HepG2 (cell line): ENCODE results near the gene RFTN1. TPM values are rescaled to one million over a fixed set of nuclear protein-coding genes. Genes with fewer than 3 reads are reported as not detected.
A peak's percentile ranks its signal among the peaks of the same experiment; 100 is the strongest.

ENCODE experiments used
- FOXK1 ChIP-seq: sonication (generic); formaldehyde crosslinking; IDR thresholded peaks from 2 replicates; pipeline ENCODE4 v1.4.0; 2020; ENCODE audit warnings: low read depth, missing genetic modification reagents, borderline replicate concordance
- GABPA ChIP-seq, 2 experiments: IDR thresholded peaks; 2 replicates each; pipeline ENCODE4 v1.6.1; 2011 to 2016; ENCODE audit warnings: low read depth in 2 of 2, low read length in 1 of 2, missing biosample characterization in 1 of 2, missing genetic modification characterization in 1 of 2
- GLI4 ChIP-seq: sonication (generic); formaldehyde crosslinking; IDR thresholded peaks from 2 replicates; pipeline ENCODE4 v1.5.1; 2020; ENCODE audit warnings: missing genetic modification reagents, mild to moderate bottlenecking, moderate library complexity, borderline replicate concordance
- HIC2 ChIP-seq: sonication (generic); formaldehyde crosslinking; IDR thresholded peaks from 2 replicates; pipeline ENCODE4 v1.9.0; 2022; ENCODE audit warnings: low read depth, missing genetic modification reagents
- HNRNPK ChIP-seq: fragments of 200-400 bp; formaldehyde crosslinking; IDR thresholded peaks from 2 replicates; pipeline ENCODE4 v1.6.1; 2018; ENCODE audit warnings: low read length, low read depth, moderate library complexity, mild to moderate bottlenecking; ENCODE audit not compliant: poor library complexity, severe bottlenecking
- JDP2 ChIP-seq: sonication (generic); formaldehyde crosslinking; IDR thresholded peaks from 2 replicates; pipeline ENCODE4 v1.8.1; 2022; ENCODE audit warnings: missing genetic modification reagents, borderline replicate concordance
- KAT8 ChIP-seq: IDR thresholded peaks from 2 replicates; pipeline ENCODE4 v1.6.1; 2016; ENCODE audit warnings: missing genetic modification reagents, missing compliant biosample characterization
- KLF16 ChIP-seq, 2 experiments: sonication (generic) in 1 of 2; formaldehyde crosslinking in 1 of 2; IDR thresholded peaks; 2 replicates each; pipeline versions ENCODE4 v1.6.1 to v1.8.0; 2016 to 2023; ENCODE audit warnings: missing genetic modification reagents in 2 of 2, missing compliant biosample characterization in 1 of 2
- PAX8 ChIP-seq: sonication (generic); formaldehyde crosslinking; IDR thresholded peaks from 2 replicates; pipeline ENCODE4 v1.8.0; 2022; ENCODE audit warnings: mild to moderate bottlenecking, missing genetic modification reagents, borderline replicate concordance
- SMARCE1 ChIP-seq: fragments of 450-650 bp; IDR thresholded peaks from 2 replicates; pipeline ENCODE4 v1.6.1; 2017; ENCODE audit warnings: borderline replicate concordance
- THRA ChIP-seq: sonication (generic); formaldehyde crosslinking; IDR thresholded peaks from 2 replicates; pipeline ENCODE4 v1.4.0; 2020; ENCODE audit warnings: missing genetic modification reagents, borderline replicate concordance
- ZFP82 ChIP-seq: sonication (generic); formaldehyde crosslinking; IDR thresholded peaks from 2 replicates; pipeline ENCODE4 v1.5.1; 2020; ENCODE audit warnings: mild to moderate bottlenecking, missing genetic modification reagents, borderline replicate concordance
- ZNF160 ChIP-seq: sonication (generic); formaldehyde crosslinking; IDR thresholded peaks from 2 replicates; pipeline ENCODE4 v1.8.0; 2022; ENCODE audit warnings: mild to moderate bottlenecking, inconsistent platforms, missing genetic modification reagents
- ZNF362 ChIP-seq: sonication (generic); formaldehyde crosslinking; IDR thresholded peaks from 2 replicates; pipeline ENCODE4 v1.4.0; 2020; ENCODE audit warnings: missing genetic modification reagents, mild to moderate bottlenecking, borderline replicate concordance
- ZNF446 ChIP-seq: sonication (generic); formaldehyde crosslinking; IDR thresholded peaks from 2 replicates; pipeline ENCODE4 v1.5.0; 2020; ENCODE audit warnings: mild to moderate bottlenecking, missing genetic modification reagents
- ZNF746 ChIP-seq: sonication (generic); formaldehyde crosslinking; IDR thresholded peaks from 2 replicates; pipeline ENCODE4 v1.8.0; 2022; ENCODE audit warnings: mild to moderate bottlenecking, missing genetic modification reagents
- polyA plus RNA-seq, 8 experiments: library from polyadenylated mRNA; depleted of rRNA in 3 of 8; stranded (reverse) in 7 of 8; unstranded in 1 of 8; fragments of >200 nt; fragmentation: Illumina TruSeq in 4 of 8; extraction: Trizol in 4 of 8; gene quantifications; 2 replicates each; pipeline versions ENCODE4 v1.2.1 to v1.2.3, GENCODE V29; 2011 to 2016; ENCODE audit warnings: low read depth in 4 of 8, missing spikeins in 1 of 8, mixed read lengths in 1 of 8; ENCODE audit not compliant: insufficient read depth in 1 of 8
- total RNA-seq, 5 experiments: library from RNA; depleted of rRNA; stranded (reverse); fragments of >200 nt; fragmentation: Illumina TruSeq; extraction: Trizol; gene quantifications; 2 replicates each; pipeline ENCODE4 v1.2.3, GENCODE V29; 2016; ENCODE audit warnings: low read depth in 1 of 5

RFTN1 gene
- total and polyA plus RNA-seq, 2 of the 13 experiments (the other 11 are each of a cell fraction or from before 2014, with no cell fraction given): not detected

- TF ChIP-seq HIC2 (CRISPR knock-in tag) (no peak), ZFP82 (CRISPR knock-in tag) (no peak), ZNF446 (CRISPR knock-in tag) (no peak), KLF16 (CRISPR knock-in tag; IDR thresholded peaks at IDR 0.05) (0 out of 4 replicates have a peak, but pooled peaks of 1 of the 2 experiments have one; percentile 9), PAX8 (no peak), SMARCE1 (no peak), ZNF362 (CRISPR knock-in tag) (peak; percentile 63; the same call in 1 of the 2 replicates), ZNF160 (no peak), THRA (CRISPR knock-in tag) (peak; percentile 100), GLI4 (CRISPR knock-in tag) (0 out of 2 replicates have a peak, but pooled peaks have one; percentile 44), HNRNPK (no peak), KAT8 (peak; percentile 44; the same call in 1 of the 2 replicates), JDP2 (no peak), ZNF746 (no peak), FOXK1 (CRISPR knock-in tag) (0 out of 2 replicates have a peak, but pooled peaks have one; percentile 51), GABPA (IDR thresholded peaks at IDR 0.05; ENCODE audit: low read depth, low read length) (no peak), GABPA (CRISPR knock-in tag; IDR thresholded peaks at IDR 0.05; ENCODE audit: low read depth) (peak; percentile 32; the same call in 1 of the 2 replicates)
Observed at GRCh38 chr3:16332904-16333426, 180.5 kb downstream of the RFTN1 start (continued).
